Myocyte (in vitro differentiated cells): ENCODE measurements around the gene PSMG3. TPM values are rescaled to one million over a fixed set of nuclear protein-coding genes. Genes with fewer than 3 reads are reported as not detected.
A peak's percentile ranks its signal among the peaks of the same experiment; 100 is the strongest.

Experiments used
- DNase-seq: peaks from one replicate; pipeline ENCODE4 v3.0.0-alpha.2; 2012; ENCODE audit warnings: low read depth
- polyA plus RNA-seq: library from polyadenylated mRNA; unstranded; fragments of >200 nt; gene quantifications from one replicate; pipeline ENCODE4 v1.2.1, GENCODE V29; 2012; ENCODE audit warnings: missing spikeins
- total RNA-seq: library from RNA; depleted of rRNA; stranded (reverse); fragments of >200 nt; gene quantifications from 2 replicates; pipeline ENCODE4 v1.2.3, GENCODE V29; 2014

Gene PSMG3, protein sequence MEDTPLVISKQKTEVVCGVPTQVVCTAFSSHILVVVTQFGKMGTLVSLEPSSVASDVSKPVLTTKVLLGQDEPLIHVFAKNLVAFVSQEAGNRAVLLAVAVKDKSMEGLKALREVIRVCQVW
- total RNA-seq = 47.1 and 54.1 TPM in 2 replicates
- polyA plus RNA-seq = 50.1 TPM

DNA sequence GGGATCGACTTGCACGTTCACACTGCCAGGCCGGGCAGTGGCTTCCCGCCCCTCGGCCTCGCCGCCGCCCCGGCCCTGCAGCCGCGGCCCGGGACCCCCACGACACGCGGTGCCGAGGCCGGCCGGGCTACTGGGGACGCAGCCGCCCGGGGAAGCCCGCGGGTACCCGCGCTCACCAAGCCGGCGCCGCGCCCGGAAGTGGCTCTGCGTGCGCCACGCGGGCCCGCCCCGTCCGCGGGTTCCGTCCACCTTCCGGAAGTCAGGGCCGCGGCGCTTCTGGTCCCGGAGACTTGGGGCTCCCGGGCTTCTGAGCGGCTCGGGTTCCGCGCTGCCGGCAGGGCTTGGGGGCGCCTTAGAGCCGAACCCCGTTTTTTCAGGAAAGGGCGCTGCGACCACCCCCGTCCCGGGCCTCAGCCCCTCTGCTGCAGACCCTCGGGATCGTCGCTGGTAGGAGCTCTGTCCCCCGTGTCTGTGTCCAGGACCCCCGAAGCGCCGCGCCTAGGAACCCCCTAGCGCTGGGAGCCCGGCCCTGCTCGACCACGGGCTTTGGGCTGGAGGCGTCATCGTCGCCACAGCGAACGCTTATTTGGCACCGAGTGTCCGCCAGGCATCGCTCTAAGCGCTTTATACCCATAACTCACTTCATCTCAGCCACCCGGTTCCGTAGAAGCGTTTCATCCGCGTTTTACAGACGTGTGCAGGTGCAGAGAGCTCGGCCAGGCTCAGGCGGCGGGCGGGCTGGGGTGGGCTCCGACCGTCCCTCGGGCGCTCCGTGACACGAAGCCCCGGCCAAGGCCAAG lies at the start of gene PSMG3:
TSS of gene PSMG3 (minus strand) at position 200 of the 800 bp plus-strand sequence. CDS start 693 bp downstream, outside the sequence.
- DNase-seq = peak; percentile 97

DNA sequence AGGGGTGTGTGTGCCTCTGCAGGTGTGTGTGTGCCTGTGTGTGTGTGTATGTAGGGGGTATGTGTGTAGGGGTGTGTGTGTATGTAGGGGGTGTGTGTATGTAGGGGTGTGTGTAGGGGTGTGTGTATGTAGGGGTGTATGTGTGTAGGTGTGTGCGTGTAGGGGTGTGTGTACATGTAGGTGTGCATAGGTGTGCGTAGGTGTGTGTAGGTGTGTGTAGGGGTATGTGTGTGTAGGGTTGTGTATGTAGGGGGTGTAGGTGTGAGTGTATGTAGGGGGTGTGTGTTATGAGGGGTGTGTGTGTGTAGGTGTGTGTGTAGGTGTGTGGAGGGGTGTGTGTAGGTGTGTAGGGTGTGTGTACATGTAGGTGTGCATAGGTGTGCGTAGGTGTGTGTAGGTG lies 48.6 kb upstream of the PSMG3 start:
- no peak for DNase-seq

DNA sequence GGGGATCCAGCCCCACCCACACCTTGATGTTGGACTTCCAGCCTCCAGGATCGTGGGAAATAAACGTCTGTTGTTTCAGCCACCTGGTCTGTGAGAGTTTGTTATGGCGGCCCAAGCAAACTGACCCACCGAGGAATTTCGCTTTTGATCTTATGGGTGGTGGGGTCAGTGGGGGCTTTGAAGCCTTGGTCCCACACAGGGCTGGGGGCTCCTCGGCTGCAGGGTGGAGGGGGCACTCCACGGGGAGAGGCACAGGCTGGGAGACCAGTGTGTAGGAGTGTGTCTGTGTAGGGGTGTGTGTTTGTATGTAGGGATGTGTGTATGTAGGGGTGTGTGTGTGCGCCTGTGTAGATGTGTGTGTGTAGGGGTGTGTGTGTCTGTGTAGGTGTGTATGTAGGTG lies 48.1 kb upstream of the PSMG3 start:
- DNase-seq = no peak

DNA sequence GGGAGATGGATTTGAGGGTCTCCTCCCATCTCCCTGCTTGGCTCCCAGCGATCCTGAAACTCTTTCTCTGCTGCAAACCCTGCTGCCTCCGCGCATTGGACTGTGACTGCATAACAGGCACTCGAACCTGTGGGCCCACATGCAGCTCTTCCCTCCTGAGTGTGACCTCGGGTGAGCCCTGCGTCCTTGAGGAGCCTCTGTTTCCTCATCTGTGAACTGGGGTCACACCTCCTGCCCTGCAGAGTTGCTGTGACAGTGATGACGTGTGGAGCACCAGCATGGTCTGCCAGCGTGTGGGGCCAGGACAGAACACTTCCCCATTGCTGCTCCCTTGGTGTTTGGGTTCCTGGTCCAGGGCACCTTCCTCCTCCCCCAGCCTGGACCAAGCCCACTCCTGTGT lies 46.9 kb upstream of the PSMG3 start:
- DNase-seq = no peak

DNA sequence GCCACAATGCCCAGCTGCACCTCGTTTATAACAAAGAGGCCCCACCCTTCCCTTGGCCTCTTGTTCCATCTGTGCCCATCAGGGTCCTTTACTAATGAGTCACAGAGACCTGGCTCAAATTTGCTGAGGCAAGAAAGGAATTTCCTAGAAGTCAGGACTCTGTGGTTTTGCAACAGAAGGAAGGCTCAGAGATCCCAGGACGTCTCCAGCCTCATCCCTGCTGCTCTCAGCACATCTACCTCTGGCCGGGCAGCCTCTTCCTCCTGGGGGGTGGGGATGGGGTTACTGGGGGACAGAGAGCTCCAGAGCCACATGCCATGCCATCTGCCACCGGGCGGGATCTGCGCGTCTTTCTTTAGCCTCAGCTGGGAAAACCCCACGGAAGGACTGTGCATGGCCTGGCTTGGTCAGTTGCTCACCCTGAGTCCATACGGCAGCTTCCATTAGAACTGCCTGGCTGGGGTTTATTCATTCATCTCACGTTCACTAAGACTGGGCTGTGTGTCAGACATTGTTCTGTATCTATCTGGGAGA lies 41.9 kb upstream of the PSMG3 start:
- DNase-seq = peak; percentile 100

DNA sequence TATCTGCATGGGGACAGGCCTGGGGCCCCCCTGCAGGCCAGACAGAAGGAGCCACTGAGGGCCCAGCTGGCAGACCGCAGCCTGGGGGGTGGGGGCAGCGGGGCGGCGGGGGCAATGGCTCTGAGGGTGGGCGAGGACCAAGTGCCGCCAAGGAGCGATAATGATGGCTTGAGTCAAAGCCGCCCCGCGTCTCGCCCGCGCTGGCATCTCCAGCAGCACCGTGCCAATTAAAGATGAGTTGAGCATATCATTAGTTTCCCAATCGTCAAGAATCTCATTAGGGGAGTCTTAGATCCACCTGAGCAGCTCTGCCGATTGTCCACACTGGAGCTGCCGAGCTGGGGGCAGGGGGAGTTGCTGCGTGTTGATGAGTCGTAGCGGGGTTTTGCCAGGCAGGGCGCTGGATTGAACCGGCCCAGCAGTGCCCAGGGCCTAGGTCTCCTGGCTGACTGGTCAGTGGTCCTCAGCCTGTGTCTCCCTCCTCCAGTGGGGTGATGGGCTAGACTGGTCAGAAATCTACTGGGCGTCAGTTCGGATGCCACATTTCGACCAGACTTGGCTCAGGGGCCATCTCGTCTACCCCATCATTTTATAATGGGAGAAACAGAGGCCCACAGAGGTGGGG lies 41.0 kb upstream of the PSMG3 start:
- DNase-seq = no peak

DNA sequence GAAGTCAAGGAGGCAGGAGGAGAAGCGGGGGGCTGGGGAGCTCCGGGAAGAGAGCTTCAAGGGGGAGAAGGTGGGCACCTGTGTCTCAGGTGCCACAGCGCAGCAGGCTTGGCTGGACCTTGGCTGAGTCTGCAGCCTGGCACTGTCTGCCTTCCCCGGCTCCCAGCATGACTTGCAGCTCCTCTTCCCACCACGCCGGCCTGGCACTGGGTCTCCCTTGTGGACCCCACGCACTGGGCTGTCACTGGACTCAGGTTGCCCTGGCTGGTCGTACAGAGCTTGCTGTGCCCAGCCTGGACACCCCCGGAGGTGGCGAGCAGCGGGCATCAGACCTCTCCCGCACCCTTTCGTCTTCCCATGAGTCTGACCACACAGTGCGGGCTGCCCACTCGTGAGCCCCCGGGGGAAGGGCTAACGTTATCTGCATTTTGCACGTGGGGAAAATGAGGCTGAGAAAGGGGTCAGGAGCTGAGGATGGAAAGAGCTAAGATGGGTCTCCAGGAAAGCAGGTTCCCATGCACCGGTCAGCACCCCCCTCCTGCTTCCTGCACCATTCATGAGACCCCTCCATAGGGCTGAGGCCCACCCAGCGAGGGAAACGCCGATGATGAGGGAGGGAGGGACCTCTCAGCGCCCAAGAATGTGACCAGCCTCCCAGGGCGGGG lies 40.3 kb upstream of the PSMG3 start:
- no peak for DNase-seq

DNA sequence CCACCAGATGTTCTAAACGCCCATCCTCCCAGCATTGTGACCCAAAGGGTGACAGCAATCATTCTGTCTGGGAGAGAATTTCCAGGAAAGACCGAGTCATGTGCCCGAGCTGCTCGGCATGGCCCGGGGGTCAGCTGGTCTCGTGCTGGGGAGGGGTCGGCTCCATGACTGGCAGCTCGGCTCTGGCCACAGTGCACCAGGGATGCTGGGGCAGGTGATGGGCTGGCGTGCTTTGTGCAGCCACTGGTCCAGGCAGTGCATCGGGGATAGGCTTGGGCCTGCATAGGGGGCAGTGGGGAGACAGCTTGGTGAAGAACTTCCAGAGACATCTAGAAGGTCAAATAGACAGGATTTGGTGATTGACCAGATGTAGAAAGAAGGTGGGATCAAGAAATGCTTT lies 39.2 kb upstream of the PSMG3 start:
- DNase-seq = no peak

DNA sequence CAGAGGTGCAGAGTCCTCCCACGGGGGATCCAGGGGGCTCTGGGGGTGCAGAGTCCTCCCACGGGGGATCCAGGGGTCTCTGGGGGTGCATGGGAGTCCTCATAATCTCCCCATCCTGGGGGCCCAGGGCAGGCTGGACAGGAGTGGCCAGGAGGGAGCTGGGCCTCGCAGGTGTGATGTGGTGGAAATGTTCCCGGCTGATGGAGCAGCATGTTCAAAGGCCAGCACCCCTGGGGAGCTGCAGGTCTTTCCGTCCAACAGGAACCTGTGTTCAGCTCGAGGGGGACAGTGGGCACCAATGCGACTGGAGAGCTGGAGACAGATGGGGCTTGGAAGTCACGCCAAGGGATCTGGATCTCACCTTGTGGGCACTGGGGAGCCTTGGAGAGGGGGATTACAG lies 38.5 kb upstream of the PSMG3 start:
- DNase-seq = no peak

DNA sequence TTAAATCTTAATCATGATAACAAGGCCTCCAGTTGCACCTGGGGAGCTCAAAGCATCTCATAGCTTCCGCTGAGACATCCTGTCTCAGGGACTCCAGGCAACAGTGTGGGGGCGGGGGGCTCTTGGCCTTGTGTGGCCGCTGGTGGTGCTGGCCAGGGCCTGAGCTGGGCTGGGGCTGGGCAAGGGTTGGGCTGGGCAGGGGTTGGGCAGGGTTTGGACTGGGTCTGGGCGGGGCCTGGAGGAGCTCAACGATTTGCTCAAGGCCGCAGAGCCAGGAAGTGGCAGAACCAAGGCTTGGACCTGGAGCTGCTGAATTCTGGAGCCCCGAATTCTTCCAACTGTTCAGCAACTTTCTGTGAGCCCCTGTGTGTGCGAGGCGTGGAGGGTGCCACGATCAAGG lies 37.9 kb upstream of the PSMG3 start:
- no peak for DNase-seq

DNA sequence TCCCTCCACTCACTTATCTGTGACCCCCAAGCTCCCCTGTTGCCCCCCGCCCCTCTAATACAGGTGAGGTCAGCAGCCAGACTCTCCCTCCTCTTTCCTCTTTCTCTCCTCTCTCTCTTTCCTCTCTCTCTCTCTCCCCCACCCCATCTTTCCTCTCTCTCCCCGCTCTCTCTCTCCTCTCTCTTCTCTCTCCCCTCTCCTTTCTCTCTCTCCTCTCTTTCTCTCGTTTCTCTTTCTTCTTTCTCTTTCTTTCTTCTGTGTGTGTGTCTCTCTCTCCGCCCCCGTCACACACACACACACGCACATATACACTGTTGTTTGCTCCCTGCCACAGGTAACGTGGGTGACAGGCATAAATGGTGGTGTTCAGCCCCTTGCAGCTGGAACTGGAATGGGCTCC lies 37.2 kb upstream of the PSMG3 start:
- no peak for DNase-seq

DNA sequence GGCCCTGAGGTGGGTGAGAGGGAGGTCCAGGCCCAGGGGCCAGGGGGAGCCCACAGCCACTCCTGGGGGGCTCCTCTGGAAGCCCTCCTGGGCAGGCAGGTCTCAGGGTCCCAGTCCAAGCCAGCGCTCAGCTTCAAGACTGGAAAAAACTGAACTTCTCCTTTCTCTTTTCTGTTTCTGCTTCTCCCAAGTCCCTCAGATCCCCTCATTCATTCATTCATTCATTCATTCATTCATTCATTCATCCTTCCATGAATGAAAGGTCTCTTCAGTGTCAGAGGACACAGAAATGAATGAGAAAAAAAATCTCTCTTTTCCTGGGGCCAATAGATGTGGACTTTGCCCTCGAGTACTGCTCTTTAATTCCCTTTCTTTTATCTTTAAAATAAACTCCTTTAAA lies 34.6 kb upstream of the PSMG3 start:
- no peak for DNase-seq

DNA sequence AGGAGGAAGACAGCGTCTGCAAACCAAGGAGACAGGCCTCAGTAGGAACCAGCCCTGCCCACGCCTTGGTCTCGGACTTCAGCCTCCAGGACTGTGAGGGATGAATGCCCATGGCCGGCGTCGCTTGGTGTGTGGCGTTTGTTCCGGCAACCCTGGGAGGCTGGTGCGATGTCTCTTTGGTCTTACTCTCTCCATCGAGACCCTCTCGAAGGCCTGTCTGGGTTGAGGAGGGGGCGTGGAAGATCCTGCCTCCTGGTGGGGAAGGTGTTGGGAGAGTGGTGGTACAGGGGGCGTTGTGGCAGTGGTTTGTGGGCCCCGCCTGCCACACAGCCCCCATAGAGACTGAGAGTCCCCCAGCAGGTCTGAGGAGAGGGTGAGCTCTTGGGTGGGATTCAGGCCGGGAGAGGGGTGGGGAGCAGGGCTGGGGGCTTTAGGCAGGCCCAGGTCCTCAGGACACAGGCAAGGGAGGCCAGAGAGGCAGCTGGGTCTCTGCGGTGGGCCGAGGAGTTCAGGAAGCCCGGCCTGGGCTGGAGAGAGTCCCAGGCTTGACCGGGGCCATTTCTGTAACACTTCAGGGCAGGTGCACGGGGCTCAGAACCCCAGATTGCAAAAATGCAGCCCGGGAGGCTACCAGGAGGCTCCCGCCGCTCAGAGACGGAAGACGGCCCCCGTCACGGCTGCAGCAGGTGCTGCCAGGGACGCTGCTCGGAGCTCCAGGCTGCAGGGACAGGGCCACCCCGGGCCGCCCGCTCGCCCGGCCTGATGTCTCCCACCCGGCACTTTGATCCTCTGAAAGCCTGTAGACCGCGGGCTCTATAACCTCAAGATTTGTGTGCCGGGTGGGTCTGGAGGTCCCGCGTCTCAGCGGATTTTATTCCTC lies 33.8 kb upstream of the PSMG3 start:
- no peak for DNase-seq

DNA sequence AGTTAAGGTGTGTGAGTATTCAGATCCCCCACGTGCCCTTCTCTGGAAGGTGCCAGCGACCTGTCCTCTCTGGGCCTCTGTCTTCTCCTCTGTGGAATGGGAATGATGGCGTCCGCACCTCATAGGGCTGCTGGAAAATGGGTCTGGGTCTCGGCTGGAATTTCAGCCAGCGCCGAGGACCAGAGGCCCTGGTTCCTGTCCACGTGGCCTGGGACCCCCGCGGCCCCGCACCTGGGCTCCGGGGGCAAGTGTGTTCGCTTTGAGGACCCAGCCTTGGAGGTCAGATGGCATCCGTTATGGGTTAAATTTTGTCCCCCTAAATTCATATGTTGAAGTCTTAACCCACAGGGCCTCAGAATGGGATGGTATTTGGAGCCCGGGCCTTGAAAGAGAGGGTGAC lies 32.6 kb upstream of the PSMG3 start:
- DNase-seq = no peak

DNA sequence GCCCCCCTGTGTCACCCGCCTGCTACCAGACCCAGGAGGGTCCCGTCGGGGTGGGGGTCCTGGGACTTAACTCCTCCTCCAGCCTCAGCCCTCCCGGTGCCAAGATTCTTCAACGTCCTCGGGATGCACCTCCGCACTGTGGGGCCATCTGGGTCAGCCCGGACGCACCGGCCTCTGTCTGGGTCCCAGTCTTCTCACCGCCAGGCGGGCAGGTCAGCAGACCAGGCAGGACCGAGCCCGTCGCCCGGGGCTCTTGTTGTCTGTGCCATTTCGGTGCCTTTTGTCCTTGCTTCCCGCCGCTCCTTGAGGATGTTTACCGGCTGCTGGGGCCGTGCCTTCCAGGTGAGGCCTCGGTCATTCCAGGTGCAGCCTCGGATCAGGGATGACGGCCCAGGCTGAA lies 32.1 kb upstream of the PSMG3 start:
- no peak for DNase-seq

DNA sequence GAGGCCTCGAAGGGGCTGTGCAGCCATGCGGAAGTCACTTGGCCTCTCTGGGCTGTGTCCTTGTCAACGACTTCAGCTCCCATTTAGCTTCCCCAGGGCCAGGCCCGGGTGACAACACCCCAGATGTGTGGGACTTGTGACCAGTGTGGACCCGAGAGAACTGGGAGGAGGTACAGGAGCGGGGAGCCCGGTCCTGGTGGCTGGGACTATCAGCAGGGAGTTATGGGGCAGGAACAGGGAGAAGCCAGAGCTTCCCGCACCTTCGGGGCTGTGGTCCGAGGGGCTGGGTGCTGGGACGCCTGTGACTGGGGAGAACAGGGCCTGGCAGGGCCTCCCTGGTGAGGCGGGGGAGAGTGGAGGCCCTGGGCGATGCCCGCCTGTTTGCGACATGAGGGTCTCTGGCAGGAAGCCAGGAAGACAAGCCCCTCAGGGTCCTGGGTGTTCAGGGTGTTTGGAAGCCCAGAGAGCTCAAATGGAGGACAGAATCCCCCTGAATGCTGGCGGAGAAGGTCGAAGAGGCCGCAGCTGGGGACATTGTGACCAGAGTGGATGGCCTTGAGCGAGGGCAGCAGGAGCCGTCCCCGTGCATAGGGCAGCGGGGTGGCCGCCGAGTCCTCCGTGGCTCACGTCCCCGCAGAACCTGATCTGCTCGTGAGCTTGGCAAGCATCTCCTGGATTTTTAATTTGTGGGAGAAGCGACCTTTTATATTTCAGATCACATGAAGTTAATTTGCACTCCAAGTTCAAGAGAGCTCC lies 30.0 kb upstream of the PSMG3 start:
- no peak for DNase-seq

DNA sequence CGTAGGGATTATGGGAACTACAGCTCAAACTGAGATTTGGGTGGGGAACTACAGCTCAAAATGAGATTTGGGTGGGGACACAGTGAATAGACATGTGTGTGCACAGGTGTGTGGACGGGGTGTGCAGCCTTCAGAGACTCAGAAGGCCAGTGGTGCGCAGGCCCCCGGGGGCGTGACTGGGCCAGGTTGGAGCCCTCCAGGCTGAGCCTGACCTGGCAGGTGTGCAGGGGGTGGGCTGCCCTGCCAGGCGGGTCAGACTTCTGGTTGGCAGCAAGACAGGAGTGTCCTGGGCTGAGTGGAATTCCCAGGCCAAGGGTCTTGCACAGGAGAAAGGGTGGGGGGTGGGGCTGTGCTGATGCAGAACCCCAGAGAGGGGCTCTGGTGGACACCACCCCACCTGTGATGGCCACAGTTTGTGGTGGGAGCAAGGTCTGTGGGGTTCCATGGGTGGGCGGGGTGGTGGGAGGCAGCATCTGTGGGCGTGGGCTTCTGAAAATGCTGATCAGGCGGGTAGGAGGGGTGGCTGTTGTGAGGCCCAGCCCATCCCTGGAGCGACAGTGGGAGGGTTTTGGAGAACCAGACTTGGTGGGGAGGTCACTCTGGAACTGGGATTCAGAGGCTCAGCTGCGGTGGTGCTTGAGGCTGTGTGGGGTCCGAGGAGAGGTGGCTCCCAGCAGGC lies 29.3 kb upstream of the PSMG3 start:
- no peak for DNase-seq

DNA sequence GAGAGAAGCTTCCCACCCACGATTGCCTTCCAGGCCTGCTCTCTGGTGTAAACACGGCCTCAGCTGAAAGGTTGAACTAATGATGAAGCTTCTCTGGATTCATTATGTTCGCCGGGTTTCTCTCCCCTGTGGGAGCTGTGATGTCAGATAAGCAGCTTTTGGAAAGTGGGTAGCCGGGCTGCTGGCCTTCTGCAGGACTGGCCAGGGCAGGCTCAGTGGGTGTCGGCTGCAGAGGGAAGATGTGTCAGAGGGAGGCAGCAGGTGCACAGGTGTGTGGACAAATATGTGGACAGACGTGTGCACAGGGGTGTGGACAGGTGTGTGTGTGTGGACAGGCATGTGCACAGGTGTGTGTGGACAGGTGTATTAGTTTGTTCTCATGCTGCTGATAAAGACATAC lies 28.5 kb upstream of the PSMG3 start:
- no peak for DNase-seq

DNA sequence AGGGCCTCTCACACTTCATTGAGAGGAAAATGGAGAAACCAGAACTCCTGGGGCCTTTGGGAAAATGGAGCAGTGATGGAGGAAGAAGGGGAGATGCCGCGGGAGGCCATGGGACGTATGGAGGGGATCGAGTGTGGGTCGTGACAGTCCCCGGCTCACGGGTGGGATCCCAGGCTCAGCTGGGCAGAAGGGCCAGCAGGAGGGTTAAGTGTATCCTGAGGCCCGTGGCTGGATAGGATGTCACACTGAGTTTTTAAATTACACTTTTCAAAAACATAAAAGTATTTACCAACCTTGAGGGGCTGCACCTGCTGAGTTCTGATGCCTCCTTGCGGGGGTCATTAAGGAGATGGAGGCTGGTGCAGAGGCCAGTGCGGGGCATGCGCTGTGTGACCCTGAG lies 28.0 kb upstream of the PSMG3 start:
- DNase-seq = no peak
